GM10266 (cell line): Measurements from ENCODE around the gene MBNL2.
"Not testable (repeated sequence)": the region's sequence is repeated elsewhere in the genome, so short reads cannot be mapped to it uniquely, and the experiment has no call there.

Source experiments
- DNase-seq: peaks from one replicate; pipeline ENCODE4 v3.0.0; 2012; ENCODE audit errors: extremely low spot score
- TF ChIP-seq, protein P1 (sequence below): IDR thresholded peaks from 2 replicates; pipeline ENCODE4 v1.5.1; 2012; ENCODE audit warnings: mild to moderate bottlenecking, low read depth; ENCODE audit not compliant: control insufficient read depth, insufficient read depth; ENCODE audit errors: missing control alignments

The MBNL2 gene

DNA sequence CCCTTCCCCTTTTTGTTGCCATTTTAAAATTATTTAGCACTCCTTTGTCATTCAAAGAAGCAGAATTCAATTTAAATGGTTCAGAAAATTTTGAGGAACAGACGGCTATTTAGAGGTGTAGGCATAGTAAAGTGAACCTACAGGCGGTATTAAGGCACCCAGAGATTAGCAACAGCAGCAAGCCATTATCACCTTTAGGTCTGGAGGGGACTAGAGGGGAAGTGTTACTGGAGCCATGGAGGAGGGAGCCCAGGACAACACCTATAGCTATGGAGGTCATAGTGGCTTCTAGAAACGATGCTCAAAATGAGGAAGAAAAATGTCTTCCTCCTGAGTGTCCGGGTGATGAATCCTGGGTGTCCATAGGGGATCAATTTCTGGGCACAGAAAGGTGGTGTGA lies 25.8 kb upstream of the MBNL2 start:
- TF ChIP-seq, protein P1, sequence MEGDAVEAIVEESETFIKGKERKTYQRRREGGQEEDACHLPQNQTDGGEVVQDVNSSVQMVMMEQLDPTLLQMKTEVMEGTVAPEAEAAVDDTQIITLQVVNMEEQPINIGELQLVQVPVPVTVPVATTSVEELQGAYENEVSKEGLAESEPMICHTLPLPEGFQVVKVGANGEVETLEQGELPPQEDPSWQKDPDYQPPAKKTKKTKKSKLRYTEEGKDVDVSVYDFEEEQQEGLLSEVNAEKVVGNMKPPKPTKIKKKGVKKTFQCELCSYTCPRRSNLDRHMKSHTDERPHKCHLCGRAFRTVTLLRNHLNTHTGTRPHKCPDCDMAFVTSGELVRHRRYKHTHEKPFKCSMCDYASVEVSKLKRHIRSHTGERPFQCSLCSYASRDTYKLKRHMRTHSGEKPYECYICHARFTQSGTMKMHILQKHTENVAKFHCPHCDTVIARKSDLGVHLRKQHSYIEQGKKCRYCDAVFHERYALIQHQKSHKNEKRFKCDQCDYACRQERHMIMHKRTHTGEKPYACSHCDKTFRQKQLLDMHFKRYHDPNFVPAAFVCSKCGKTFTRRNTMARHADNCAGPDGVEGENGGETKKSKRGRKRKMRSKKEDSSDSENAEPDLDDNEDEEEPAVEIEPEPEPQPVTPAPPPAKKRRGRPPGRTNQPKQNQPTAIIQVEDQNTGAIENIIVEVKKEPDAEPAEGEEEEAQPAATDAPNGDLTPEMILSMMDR, result no peak
- no peak for DNase-seq

- no peak for DNase-seq
- TF ChIP-seq, protein P1, result no peak
Measured at GRCh38 chr13:97198753-97199152, 23.4 kb upstream of the MBNL2 start.

DNA sequence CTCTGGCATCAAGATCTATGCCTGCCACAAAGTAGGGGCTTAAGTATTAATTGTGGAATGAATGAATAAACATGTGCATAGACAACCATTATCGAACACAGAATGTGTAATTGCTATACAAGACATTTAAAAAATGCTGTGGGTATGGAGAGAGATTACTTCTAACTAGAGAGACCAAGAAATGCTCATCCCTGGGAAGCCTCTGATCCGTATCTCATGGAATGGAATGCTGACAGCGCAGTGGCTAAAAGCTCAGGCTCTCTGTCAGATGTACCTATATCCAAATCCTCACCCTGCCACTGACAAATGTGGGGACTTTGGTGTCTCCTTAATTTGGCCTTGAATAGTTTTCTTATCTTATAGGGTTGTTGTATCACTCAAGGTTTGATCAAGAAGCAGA lies 22.7 kb upstream of the MBNL2 start:
- DNase-seq, result no peak
- TF ChIP-seq, protein P1, result no peak

GRCh38 chr13:97200081-97200942 lies 21.8 kb upstream of the MBNL2 start:
- DNase-seq, result no peak
- TF ChIP-seq, protein P1, result no peak

DNA sequence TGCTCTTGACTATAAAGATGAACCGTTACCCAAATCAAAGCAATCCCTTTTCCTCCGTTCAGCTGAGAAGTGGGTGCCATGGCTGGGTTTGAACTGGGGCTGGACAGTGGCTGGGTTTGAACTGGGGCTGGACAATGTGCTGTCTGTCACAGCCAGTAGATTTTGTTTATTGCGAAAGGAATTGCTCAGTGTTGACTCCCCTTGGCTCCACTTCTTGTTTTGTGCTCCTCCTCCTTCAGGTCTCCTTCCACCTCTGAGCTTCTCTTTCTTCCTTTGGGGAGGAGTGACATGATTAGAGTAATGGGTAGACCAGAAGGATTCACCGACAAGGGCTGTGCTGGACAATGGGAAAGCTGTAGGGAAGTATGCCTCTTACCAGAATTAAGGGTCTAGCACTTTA lies 19.4 kb upstream of the MBNL2 start:
- DNase-seq, result no peak
- TF ChIP-seq, protein P1, result no peak

GRCh38 chr13:97205465-97205864 lies 16.7 kb upstream of the MBNL2 start:
- no peak for DNase-seq
- TF ChIP-seq, protein P1, result no peak

- no peak for DNase-seq
- TF ChIP-seq, protein P1, result no peak
Measured at GRCh38 chr13:97205982-97206381, 16.2 kb upstream of the MBNL2 start.

GRCh38 chr13:97207252-97207651 lies 14.9 kb upstream of the MBNL2 start:
- DNase-seq, result not testable (repeated sequence)
